ENCODE measurements around the gene FAM110A.
"Not testable (repeated sequence)": the region's sequence is repeated elsewhere in the genome, so short reads cannot be mapped to it uniquely, and the experiment has no call there.

Gene FAM110A

GRCh38 chr20:833450-834150 lies at the start of gene FAM110A:
Gene FAM110A, plus strand, starts transcription at chr20:833715. Its CDS starts 11,090 bp downstream, at chr20:844805.
- peak; percentile 96 for DNase-seq

GRCh38 chr20:787825-788224 lies 45.7 kb upstream of the FAM110A start:
- no peak for DNase-seq

GRCh38 chr20:791056-791455 lies 42.5 kb upstream of the FAM110A start:
- DNase-seq = no peak

- DNase-seq = no peak
Measured at GRCh38 chr20:792248-792647, 41.3 kb upstream of the FAM110A start.

- no peak for DNase-seq
Measured at GRCh38 chr20:796921-797320, 36.6 kb upstream of the FAM110A start.

- DNase-seq = not testable (repeated sequence)
Measured at GRCh38 chr20:798746-799145, 34.8 kb upstream of the FAM110A start.

GRCh38 chr20:800026-800425 lies 33.5 kb upstream of the FAM110A start:
- DNase-seq = not testable (repeated sequence)

GRCh38 chr20:801678-802077 lies 31.8 kb upstream of the FAM110A start:
- DNase-seq = no peak

- DNase-seq = no peak
Measured at GRCh38 chr20:805713-806112, 27.8 kb upstream of the FAM110A start.

GRCh38 chr20:811776-812434 lies 21.6 kb upstream of the FAM110A start:
- DNase-seq = not testable (repeated sequence)

- DNase-seq = not testable (repeated sequence)
Measured at GRCh38 chr20:812435-812814, 21.1 kb upstream of the FAM110A start.

GRCh38 chr20:813390-813789 lies 20.1 kb upstream of the FAM110A start:
- DNase-seq = no peak

- no peak for DNase-seq
Measured at GRCh38 chr20:815226-815625, 18.3 kb upstream of the FAM110A start.

GRCh38 chr20:815914-816606 lies 17.5 kb upstream of the FAM110A start:
- DNase-seq = peak; percentile 75

- DNase-seq = no peak
Measured at GRCh38 chr20:818001-818664, 15.4 kb upstream of the FAM110A start.

GRCh38 chr20:819680-820322 lies 13.7 kb upstream of the FAM110A start:
- DNase-seq = no peak

- DNase-seq = no peak
Measured at GRCh38 chr20:820323-820953, 13.1 kb upstream of the FAM110A start.

- DNase-seq = no peak
Measured at GRCh38 chr20:821046-821730, 12.3 kb upstream of the FAM110A start.

GRCh38 chr20:821731-822065 lies 11.8 kb upstream of the FAM110A start:
- no peak for DNase-seq

- DNase-seq = no peak
Measured at GRCh38 chr20:822651-823573, 10.6 kb upstream of the FAM110A start.

GRCh38 chr20:823574-823902 lies 10.0 kb upstream of the FAM110A start:
- DNase-seq = no peak
